AG10803 (cell line): ENCODE results near the gene CACNA1I.

ENCODE experiments used
- DNase-seq: peaks from one replicate; pipeline ENCODE4 v3.0.0; 2010; ENCODE audit warnings: low read depth
- H3K4me3 ChIP-seq: 2 replicates; pipeline ENCODE4 v1.5.1; 2011; ENCODE audit warnings: mild to moderate bottlenecking, low read length, control low read depth
- TF ChIP-seq, protein P1 (sequence below): conservative IDR thresholded peaks from 2 replicates; pipeline ENCODE4 v1.5.1; 2011; ENCODE audit warnings: mild to moderate bottlenecking, low read length, control low read depth, inconsistent platforms

Gene CACNA1I

GRCh38 chr22:39620924-39621690 is 50.6 kb downstream of the CACNA1I start:
- DNase-seq = no peak
- H3K4me3 ChIP-seq = no peak overlapping the region
- TF ChIP-seq, protein P1, sequence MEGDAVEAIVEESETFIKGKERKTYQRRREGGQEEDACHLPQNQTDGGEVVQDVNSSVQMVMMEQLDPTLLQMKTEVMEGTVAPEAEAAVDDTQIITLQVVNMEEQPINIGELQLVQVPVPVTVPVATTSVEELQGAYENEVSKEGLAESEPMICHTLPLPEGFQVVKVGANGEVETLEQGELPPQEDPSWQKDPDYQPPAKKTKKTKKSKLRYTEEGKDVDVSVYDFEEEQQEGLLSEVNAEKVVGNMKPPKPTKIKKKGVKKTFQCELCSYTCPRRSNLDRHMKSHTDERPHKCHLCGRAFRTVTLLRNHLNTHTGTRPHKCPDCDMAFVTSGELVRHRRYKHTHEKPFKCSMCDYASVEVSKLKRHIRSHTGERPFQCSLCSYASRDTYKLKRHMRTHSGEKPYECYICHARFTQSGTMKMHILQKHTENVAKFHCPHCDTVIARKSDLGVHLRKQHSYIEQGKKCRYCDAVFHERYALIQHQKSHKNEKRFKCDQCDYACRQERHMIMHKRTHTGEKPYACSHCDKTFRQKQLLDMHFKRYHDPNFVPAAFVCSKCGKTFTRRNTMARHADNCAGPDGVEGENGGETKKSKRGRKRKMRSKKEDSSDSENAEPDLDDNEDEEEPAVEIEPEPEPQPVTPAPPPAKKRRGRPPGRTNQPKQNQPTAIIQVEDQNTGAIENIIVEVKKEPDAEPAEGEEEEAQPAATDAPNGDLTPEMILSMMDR = no peak

DNA sequence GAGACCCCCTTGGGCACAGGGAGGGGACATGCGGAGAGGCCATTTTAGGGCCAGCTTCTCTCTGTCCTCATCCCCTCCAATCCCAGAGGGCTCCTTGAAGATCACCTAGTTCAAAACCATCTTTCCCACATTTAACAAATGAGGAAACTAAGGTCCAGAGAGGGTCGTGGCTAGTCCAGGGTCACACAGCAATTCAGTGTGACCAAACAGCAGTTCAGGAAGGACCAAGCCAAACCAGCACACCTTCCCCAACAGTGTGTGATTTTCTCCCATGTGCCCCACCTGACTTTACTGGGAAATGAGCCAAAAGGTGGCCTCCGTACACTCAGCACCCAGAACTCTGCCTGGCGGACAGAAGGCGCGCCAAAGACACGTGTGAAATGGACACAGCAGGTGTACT is 51.3 kb downstream of the CACNA1I start:
- DNase-seq = no peak
- H3K4me3 ChIP-seq = no peak overlapping the region
- TF ChIP-seq, protein P1 = no peak

DNA sequence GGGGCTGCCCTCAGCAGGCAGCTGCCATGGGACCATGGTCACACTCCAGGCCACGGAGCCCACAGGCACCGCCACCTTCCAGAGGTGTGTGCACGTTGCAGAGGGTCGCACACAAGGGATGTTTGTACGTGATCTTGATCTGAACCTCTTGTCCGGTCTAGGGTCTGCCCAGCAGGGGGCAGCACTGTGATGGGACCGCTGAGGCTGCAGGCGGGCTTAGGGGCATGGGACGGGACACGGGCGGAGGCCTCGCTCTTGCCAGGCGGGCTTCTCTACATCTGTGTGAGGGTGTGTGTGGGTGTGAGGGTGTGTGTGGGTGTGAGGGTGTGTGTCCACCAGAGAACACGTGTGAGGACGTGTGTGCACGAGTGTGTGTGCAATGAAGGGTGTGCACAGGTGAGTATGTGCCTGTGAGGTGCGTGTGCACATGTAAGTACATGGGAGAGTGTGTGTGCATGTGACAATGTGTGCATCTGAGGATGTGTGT is 52.4 kb downstream of the CACNA1I start:
- TF ChIP-seq, protein P1 = peak; percentile 51
- no peak overlapping the region for H3K4me3 ChIP-seq
- peak; percentile 12 for DNase-seq

GRCh38 chr22:39623603-39624500 is 53.3 kb downstream of the CACNA1I start:
- TF ChIP-seq, protein P1 = no peak
- DNase-seq = no peak
- no peak overlapping the region for H3K4me3 ChIP-seq

DNA sequence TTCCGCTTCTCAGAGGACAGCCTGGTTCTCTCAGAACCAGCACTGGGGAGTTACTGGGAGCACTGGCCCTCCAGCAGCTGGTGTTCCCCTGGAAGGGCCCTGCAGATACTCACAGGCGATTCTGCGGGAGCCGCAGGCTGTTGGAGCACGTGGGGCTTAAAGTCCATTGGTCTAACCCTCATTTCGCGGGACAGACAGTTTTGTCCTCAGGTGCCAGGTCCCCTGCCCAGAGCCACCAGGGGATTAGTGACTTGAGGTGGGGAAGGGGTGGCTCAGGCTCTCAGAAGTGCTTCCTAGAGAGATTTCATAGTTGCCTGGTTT is 53.9 kb downstream of the CACNA1I start:
- TF ChIP-seq, protein P1 = no peak
- DNase-seq = no peak
- no peak overlapping the region for H3K4me3 ChIP-seq

GRCh38 chr22:39625569-39626537 is 55.3 kb downstream of the CACNA1I start:
- DNase-seq = no peak
- H3K4me3 ChIP-seq = no peak overlapping the region
- TF ChIP-seq, protein P1 = no peak
